NOMO-1 (cell line): Measurements from ENCODE around the gene MMP24.
"Not testable (repeated sequence)": the region's sequence is repeated elsewhere in the genome, so short reads cannot be mapped to it uniquely, and the experiment has no call there.

Experiments
- DNase-seq, 2 experiments: peaks; one replicate each; lab custom pipeline; 2025; ENCODE audit not compliant: unreplicated experiment in 2 of 2; lab: John Stamatoyannopoulos, UW

MMP24 gene

GRCh38 chr20:35305682-35306556, 79.4 kb downstream of the MMP24 start:
- peak; percentile 89 to 96 for DNase-seq

DNA sequence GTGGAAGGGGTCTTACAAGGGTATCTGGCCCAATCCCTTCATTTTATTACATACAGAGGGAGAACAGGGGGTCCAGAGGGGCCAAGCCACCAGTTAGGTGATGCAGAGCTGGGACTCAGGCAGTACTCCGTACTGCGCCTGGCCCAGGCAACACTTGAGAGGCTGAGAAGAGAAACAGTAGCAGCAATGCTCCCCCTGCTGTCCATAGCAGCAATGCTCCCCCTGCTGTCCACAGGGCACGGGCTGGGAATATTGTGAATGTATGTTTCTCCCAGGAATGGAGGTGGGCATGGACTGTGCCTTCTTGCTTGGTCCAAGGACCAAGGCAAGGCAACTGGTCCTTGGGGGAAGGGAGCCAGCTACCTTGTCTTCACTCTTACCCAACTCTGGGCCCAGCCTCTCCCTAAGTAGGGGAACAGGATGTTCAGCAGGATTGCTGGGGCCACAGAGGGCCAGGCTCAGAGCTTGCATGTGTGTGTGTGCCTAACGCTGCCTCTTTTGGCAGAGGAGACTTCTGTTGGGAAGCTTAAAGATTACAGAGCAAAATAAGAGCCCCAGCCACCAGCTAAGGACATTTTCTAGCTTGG, 80.5 kb downstream of the MMP24 start:
- peak; percentile 61 to 65 for DNase-seq

GRCh38 chr20:35307666-35308653, 81.5 kb downstream of the MMP24 start:
- DNase-seq, result no peak

- DNase-seq, result no peak
These were observed 84.9 kb downstream of the MMP24 start for GRCh38 chr20:35311409-35311808.

- DNase-seq, result no peak
These were observed 85.3 kb downstream of the MMP24 start for GRCh38 chr20:35311822-35312221.

GRCh38 chr20:35312318-35312717, 85.8 kb downstream of the MMP24 start:
- DNase-seq, result no peak

DNA sequence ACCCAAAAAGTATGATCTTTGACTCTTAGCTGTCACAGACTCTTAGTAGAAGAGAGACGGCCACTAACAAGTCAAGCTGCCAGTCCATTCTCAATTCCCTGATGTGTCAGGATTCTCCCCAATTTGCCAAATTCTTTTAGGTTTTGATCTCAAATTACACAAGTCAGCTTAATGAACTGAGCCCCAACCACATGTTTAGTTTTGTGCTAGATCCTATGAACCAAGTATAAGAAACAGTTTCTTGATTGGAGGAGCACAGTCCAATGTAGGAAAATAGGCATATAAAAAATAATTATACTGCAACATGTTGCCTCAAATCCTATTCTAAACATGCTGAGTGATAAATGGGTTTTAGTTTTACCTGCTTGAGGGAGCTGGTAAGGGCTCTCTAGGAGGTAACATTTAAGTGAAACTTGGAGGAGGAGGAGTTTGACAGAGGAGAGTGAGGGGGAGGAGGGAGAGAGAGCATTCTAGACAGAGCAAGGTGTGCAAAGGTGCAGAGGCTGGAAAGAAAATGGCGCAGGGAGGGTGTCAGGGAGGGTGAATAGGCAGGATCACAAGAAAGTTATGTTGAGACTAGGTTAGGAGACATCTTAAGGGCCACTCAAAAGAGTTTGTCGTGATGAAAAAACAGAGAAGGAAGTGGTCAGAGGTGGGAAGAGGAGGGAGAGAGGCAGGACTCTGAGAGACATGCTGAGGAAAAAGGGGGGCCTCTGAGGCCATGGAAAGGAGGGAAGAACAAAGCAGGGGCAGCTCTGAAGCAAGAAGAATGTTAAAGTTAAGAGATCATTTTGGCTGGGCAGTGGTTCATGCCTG, 88.5 kb downstream of the MMP24 start:
- peak; percentile 10 to 27 for DNase-seq

- not testable (repeated sequence) for DNase-seq
These were observed 89.1 kb downstream of the MMP24 start for GRCh38 chr20:35315632-35316020.

DNA sequence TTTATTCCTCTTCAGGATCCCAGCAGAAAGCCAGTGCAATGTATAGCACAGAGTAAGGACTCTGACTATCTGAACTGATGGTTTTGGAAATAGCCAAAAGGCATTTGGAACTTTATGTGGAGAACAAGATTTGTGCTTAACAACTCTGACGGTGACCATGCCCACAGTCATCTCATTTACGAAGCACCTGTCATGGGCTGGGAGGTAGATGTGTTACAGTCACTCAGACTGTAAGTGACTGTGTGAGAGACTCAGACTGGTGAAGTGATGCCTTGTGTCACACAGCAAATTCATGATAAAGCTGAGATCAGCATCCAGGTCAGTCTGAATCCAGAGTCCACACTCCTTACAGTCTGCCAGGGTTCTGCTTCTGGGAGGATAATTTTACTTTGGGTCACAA, 89.6 kb downstream of the MMP24 start:
- DNase-seq, result no peak

- no peak for DNase-seq
These were observed 91.1 kb downstream of the MMP24 start for GRCh38 chr20:35317416-35318210.

DNA sequence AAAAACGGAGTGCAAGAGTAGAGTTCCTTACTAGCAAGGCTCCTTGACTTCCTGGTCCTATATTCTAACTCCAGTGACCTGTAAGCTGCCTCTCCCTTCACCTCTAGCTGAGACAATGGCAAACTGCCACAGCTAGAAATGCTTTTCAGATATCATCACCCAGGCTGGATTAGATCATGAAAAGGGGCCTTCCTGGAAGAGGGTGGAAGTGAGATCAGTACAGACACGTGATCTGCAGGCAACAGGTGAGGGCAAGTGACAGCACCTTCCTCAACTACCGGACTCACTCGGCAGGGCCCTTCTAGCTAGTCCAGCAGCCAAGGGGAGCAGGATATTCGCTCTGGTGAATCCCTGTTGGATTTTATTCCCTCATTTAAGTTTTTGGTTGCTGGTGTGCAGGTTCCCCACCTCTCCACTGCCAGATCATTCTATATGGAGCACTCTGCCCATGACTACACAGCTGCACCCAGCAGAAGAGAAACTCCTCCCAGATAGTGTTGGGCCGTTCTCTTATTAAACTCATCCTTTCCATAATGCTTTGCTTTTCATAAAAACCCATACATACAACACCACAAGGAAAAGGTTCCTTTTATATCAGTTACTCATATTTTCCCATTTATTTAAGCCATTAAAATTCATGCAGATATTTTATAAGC, 92.1 kb downstream of the MMP24 start:
- DNase-seq, result no peak

DNA sequence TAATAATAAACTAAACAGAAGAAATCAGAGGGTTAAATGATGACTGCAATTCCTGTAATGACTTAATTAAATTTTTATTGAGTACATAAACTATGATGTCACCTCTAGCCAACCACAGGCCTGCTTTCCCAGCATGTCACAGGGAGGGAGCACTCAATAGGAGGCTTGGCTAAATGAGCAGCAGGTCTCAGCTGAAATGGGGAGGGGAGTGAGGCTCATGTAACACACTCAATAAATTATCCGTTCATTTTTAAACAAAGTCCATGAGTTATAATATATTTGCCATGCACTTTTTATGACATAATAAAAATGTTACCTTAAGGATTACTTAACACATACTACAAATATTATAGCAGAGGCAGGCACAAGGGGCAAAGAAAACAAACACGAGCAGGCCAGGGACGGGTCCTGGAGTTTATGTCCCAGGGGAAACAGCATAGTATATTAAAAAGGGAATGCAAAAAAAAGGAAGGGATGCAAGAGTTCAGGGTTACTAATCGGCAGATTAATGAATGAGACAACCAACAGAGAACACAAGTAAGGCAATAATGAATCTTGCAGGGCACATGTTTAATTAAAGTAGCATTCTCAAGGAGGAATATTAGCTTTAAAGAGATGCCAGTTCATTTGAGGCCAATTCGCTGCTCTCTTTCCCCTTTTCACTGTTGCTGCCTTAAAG, 92.8 kb downstream of the MMP24 start:
- no peak for DNase-seq

DNA sequence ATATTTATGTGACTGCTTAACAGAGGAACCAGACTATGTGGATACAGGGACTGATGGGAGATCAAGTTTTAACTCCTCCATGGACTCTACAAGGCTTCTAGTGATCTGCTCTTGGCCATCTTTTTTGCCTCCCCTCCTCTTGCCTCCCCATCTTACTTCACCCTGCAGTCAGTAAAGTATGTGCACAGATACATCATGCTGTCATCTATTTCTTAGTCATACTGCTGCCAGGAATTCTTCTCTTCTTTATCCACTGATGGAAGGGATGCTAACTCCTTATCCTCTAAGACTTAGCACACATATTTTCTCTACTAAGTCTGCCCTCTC, 93.3 kb downstream of the MMP24 start:
- no peak for DNase-seq

DNA sequence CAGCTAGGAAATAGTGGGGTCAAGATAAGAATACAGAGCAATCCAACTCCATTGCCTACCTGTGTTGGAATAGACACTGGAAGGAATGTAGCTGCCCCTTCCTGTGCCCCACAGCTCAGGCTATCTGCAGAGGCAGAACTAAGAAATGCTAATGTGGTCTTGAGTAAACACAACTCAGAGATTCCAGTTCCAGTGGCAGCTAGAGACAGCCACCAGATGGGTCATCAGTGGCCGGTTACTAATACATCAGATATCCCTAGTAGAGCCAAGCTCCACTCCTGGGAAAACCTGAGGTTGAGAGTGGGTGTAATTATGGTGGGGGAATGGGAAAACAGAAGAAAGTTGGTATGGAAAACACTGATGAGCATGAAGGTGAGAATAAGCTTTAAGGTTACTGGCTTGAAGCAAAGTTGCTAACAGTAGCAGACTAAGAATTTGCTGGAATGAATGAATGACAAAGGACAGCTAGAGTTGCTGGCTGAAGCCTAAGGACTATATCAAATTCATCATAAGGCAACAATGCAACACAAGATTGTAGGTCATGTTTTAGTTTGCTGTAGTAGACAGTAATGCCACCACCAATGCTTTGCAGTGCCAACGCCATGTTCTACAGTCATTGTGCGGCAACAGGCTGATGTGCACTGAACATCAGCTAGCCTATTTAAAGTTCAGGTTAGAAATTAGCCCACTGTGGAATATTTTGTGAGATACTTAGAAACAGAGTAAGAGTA, 94.1 kb downstream of the MMP24 start:
- DNase-seq, result no peak

- no peak for DNase-seq
These were observed 98.9 kb downstream of the MMP24 start for GRCh38 chr20:35325401-35325800.

DNA sequence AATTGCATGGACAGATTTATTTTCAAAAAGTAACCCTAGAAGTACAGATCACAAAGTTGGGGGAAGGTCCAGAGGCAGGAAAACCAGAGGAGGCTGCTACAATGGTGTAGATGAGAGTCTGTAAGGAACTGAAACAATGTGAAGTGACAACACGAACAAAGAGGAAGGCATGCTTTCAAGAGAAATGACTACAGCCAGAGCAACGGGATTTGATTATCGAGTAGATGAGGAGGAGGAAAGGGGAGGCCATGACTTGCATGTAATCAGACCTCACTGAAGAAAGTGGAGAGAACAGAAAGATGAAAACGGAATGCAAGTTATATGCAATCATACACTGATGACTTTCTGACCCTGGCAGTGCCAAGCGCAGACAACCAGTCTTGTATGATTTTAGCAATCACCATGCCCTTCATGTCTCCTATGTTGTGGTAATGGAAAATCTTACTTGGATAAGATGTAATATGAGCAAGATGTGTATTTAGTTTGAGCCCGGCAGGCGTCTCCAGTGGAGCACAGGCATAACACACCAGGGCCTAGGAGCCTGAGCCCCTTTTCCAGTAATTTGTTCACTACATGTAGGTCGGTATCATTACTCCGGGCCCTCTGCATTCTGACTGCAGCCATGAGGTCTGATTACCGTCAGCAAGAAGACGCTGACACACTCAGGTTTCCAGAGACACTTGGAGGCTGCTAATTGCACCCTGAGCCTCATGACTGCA, 99.7 kb downstream of the MMP24 start:
- peak; percentile 38 to 85 for DNase-seq
